ENCODE results near the gene C17orf50.
"Not testable (repeated sequence)": the region's sequence is repeated elsewhere in the genome, so short reads cannot be mapped to it uniquely, and the experiment has no call there.

Gene C17orf50

DNA sequence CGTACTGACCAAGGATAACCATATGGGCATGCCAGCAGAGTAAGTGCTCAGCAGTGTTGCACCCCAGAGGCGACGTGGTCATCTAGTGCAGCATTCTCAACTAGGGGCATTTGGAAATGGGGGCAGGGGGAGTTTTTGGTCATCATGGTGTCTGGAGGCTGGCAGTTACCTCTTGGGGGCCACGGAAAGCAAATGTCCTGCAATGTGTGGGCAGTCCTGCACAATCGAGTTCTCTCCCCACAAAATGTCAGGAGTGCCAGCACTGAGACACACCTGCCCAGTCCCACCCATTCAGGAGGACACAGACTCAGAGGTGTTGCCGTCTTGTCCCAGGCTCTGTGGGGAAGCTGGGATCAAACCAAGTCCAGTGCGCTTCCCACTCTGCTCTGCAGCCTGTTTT is 26.3 kb upstream of the C17orf50 start:
- DNase-seq (ENCODE audit: low read depth in 2 of 2), result no peak

DNA sequence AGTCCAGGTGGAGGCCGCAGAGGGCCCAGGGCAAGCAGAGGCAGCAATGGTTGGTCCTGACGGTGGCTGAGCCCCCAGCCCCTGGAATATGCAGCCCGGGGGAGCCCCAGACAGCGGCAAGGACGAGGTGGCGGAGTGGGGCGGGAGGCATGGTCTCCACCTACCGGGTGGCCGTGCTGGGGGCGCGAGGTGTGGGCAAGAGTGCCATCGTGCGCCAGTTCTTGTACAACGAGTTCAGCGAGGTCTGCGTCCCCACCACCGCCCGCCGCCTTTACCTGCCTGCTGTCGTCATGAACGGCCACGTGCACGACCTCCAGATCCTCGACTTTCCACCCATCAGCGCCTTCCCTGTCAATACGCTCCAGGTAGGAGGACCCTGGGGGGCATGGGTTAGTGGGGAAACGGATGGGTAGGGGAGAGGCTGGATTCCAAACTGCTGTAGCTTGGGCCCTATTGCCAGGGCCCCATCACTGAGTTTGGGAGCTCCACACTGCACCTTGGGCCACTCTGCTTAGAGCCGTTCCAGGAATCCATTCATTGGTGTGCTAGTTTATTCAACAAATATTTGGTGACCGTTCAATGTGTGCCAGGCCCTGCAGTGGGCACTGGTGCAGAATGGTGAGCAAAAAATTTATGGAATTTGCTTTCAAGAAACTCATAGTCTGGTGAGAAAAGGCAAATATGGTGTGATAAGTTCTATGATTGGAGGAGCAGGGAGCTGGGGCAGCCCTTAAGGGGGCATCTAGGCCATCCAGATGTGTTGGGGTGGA is 25.5 kb upstream of the C17orf50 start:
- no peak for DNase-seq (ENCODE audit: low read depth in 2 of 2)

DNA sequence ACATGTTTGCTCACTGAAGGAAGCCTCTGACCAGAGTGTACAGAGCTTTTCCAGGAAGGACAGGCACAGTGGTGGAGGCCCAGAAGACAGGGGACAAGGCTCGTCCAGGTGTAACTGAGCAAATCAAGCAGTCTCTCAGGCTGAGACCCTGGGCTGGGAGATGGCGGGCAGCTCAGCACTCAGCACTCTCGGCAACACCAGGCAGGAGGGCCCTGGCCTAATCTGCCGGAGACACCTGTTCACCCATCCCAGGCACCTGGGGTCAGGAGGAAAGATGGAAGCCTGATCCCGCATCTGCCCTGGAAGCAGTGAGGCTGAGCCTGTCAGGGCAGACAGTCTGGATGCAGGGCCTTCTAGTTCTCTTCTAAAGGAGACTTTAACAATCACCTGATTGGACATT is 24.5 kb upstream of the C17orf50 start:
- no peak for DNase-seq (ENCODE audit: low read depth in 2 of 2)

DNA sequence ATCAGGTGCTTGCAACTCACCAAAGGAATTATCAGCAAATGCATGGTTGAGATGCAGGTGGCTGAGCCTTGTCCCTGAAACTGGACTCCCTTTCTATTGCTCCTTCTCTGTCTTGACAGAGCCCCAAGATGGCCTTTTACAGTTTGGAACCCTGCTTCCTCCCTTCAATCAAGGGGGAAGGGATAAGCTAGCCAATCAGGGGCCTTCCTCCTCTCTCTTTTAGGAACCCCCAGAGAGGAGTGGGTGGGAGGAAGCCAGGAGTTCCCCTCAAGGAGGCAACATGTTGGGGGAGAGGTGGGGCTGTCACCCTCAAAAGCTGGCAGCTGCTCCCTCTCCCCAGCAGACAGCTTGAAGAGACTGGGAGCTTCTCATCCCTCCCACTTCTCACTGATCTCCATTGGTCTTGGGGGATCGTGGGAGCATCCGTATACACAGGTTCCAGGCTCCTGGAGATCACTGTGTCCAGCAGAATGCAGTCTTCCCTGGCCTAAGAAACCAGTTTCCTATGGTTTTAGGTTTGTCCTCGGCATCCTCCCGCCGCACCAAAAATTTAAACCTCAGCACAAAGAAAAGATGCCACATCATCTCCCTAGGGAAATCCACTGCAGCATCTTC is 22.1 kb upstream of the C17orf50 start:
- DNase-seq (ENCODE audit: low read depth in 2 of 2), result no peak

DNA sequence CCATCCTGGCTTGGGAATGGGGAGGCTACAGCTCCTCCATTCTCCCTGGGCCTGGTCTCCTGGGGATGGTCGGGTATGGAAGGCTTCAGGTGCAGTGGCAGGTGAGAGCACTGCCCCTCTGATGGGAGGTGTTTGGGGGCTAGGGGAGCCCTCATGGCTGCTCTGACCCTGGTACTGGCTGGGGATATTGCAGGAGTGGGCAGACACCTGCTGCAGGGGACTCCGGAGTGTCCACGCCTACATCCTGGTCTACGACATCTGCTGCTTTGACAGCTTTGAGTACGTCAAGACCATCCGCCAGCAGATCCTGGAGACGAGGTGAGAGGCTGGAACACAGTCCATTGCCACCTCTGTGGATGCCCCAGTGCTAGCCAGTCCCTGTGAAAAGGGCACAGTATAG is 20.5 kb upstream of the C17orf50 start:
- DNase-seq (ENCODE audit: low read depth in 2 of 2), result no peak

DNA sequence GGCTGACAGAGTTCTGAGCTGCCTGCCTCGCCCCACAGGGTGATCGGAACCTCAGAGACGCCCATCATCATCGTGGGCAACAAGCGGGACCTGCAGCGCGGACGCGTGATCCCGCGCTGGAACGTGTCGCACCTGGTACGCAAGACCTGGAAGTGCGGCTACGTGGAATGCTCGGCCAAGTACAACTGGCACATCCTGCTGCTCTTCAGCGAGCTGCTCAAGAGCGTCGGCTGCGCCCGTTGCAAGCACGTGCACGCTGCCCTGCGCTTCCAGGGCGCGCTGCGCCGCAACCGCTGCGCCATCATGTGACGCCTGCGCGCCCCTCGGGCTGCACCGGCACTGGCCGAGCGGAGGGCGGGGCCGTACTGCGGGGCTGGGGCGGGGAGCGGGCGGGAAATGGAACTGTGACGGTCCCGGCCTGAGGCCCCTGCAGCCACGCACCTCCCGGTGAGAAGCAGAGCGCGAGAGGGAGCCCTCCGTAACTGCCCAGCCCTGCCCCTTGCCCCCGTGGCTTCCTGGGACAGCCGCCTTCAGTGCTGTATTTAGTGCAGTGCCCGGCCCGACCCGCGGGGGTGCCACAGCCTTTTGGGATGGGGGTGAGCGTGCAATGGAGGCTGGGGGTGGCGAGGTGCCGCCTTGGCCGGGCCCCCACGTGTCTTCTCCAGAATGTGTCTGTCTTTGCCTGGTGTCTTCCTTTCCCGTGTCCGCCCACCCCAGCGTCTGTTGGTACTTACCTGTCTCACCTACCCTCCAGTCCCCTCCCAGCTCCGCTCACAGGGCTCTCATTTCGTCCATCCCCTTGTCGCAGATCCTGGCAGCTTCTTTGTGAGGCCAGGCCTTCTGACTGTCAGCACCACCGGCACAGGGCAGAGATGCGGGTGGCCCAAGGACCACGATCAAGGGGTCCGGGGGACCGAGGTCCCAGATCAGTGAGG is 19.4 kb upstream of the C17orf50 start:
- DNase-seq (ENCODE audit: low read depth in 2 of 2), result peak; percentile 11 to 16

DNA sequence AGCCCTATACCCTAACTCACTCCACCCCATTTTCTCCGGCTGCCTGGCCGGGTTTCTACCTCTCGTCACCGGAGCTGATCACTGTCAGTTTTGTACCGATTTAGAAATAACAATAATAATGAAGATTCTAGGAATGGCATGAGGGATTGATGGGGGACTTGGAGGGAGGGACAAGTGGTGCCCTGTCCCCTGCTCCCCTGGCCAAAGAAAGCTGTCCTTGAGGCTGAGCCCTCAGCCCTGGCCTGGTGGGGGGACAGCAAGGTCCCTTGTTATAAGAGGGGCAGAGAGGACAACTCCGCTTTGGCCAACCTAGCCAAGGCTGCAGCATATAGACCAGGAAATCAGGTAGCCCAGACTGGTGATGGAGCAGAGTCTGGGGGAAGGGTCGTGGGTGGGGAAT is 18.2 kb upstream of the C17orf50 start:
- DNase-seq (ENCODE audit: low read depth in 2 of 2), result no peak

DNA sequence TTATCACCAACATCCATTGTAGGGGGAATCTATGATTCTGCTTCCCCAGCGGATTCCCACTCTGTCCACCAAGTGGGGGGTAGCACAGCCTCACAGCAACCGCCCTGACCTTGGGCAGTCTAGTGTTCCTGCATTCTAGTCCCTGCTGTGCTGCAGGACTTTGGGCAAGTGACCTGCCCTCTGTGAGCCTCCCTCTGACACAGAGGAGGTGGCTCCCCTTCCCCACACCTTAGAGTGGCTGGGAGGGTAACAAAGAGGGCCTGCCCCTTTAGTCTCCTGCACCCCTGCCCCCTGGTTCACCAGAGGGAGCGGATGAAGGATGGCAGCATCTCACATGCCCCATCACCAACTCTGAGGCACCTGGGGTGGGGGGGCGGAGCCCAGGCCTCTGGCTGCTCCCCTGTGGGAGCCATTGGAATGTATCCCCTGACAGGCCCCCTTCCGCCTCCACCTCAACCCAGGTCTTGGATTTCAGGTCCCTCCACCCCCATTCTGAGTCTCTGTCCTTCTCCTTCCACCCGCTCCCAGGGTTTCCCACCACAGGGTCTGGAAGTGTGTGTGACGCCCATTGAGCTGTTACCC is 17.7 kb upstream of the C17orf50 start:
- no peak for DNase-seq (ENCODE audit: low read depth in 2 of 2)

DNA sequence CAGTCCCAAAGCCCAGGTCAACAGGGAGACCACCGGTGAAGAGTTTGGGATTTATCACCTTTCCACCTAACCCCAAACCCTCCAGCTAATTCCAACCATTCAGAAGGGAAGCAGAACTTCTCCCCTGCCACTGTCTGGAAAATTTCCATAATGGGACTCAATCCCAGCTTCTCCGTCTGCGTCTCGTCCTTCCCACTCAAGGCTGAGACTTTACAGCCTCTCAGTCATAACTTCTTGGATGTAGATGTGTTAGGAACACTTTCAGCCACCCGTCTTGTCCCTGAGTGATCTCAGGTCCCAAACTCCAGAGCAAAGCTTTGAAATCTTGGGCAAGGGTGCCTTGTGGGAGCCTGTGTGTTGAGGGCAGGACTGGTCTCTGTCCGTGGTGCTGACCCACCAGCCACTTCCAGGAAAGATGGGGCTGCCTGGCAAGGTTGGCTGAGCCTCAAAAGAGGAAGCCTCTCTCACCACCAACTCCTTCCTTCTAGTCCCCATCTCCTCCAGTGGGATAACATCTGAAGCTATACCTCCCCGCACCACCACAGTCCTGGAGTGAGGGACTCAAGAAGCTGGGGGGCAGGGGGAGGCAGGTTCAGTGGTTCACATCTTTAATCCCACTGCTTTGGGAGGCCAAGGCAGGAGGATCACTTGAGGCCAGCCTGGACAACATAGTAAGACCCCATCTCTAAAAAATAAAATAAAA is 16.9 kb upstream of the C17orf50 start:
- no peak for DNase-seq (ENCODE audit: low read depth in 2 of 2)

DNA sequence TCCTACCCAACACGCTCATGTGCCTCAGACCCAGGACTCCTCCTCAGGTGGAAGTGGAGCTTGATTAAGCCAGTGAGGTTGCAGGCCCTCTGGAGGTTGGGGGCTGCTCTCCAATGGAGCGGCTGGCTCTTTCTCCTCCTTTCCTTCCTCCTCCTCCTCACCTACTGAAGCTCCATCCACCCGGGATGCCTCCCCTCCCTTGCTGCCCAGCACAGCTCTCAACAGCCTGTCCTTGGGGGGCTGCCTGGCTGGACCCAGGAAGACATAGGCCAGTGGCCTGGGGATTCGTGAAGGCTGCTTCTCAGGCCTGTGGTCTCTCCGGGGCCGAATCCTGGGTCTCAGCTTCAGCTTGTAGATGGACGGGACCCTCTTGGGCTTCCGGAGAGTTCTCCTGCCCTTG is 15.9 kb upstream of the C17orf50 start:
- no peak for DNase-seq (ENCODE audit: low read depth in 2 of 2)

DNA sequence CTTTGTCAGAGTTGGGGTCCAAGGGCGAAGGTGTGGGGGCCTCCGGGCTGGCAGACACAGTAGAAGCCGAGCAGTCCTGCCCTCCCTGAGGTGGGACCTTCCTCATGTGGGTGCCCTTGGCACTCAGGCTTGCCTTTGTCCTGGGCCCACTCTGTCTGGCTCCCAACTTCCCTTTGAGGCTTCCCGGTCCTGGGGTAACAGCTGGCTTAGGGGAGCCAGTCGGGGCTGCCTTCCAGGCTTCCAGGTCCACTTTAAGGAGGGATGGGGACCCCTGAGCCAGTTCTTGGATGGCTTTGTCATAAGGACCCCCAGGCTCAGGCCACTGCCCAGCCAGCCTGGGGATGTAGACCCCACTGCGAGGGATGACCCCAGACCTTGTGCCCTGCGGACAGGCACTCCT is 15.4 kb upstream of the C17orf50 start:
- DNase-seq (ENCODE audit: low read depth in 2 of 2), result no peak

DNA sequence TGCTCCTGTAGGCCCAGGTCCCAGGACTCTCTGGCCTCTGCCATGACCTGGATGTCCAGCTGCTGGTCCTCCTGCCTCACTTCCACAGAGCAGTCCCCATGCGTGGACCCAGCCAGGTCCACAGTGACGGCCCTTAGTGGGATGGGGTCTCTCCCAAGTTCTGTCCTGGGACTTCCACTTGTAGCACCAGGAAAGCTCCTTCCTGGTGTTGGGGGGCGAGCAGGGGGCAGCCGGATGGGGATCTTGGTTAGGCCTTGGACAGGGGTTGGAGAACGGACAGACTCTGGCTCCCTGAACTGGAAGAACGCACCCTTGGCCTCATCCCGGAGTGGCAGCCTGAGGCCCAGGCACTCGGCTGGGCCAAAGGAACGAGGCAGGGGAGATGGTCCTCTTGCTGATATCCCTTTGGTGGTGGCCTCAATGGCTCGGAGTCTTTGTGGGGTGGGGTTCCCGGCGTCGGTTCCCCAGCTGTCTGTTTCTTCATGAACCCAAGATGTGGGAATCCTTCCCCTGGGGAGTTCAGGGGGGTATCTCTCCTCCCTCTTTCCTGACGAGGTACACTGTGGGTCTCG is 14.9 kb upstream of the C17orf50 start:
- no peak for DNase-seq (ENCODE audit: low read depth in 2 of 2)

DNA sequence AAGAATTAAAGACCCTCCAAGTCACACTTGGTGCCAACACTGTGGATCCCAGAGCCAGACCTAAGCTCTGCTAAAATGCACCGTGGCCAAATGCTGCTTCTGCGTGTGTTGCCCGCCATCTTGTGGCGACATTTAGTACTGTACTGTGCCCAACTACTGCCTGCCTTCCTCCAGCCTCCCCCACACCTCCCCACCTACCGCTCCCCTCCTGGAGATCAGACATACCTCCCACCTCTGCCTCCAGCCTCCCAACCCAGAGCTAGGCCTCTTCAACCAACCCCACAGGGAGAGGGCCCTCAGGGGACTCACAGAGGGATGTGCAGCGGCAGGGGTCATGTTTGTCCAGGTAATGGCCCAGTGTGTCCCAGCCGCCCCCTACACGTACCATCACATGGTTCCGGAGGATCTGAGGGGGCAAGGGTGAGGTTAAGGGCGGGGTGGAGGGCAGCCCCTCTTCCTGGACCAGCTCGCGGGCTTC is 13.1 kb upstream of the C17orf50 start:
- DNase-seq (ENCODE audit: low read depth in 2 of 2), result peak; percentile 52 to 53

DNA sequence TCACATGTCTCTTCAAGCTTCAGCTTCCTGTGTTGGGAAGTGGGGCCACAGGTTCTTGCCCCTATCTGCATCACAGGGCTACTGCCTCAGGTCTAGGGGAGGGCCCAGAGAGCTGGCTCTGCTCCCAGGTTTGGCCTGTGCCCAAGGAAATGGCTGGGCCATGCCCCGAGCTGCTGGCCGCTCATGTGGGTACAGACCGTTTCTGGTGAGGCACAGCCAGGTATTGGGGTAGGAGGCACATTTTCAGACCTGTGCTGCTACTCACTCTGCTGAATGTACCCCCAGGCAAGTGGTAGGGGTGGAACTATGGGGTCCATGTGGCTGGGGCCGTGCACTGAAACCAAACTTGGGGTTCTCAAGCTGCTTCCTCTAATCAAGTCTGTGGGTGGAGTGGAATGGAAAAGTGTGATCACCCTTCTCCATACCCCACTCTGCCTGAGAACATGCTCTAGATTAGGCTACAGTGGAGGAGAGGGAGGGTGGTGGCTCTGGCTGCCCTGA is 12.3 kb upstream of the C17orf50 start:
- DNase-seq (ENCODE audit: low read depth in 2 of 2), result no peak

DNA sequence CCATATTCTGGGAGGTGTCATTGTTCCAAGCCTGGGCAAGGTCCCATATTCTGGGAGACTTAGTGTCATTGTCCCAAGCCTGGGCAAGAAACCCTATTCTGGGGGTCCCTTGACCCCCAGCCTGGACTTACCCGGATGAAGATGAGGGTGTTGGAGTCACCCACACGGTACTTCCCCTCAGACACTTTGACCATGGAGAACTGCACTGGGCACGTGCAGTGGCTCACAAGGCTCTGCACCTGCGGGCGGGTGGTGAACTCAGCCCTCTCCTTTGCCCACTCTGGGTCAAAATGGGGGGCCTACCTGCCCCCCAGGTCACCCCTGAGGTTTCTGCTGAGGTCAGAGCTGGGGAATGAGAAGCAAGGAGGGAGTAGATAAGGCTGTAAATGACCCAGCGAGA is 11.7 kb upstream of the C17orf50 start:
- DNase-seq (ENCODE audit: low read depth in 2 of 2), result no peak

DNA sequence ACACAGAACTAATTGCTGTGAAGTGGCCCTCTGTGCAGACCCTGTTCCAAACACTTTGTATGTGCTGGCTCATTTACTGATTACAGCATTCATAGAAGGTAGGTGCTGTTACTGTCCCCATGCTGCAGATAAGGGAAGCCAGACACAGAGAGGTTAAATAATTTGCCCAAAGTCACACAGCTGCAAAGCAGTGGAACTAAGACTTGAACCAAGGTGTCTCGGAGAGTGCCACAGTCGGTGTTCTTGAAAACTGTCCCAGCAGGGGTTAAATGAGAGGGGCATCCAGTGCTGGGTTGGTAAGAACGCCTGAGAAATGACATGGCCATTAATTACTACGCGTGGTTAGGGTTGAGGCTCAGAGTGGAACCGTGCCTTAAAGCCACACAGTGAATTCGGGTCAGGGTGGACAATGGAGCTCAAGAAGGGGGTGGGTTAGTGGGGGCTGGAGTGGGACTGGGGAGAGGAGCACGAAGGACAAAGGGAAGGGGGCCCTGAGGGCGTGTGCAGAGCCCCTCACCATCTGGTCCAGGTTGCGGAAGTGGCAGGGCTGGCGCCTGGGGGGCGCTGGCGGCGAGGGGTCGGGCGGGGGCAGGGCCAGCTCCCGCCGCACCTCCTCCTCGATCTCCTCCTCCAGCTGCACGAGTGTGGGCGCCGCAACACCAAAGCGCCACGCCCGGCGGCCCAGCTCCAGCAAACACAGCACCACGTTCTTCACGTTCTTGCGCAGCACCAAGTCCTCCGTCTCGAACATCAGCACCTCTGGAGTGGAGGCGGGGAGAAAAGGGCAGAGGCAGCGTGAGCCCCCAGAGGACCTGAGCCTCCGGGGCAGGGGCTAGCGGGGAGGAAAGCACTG is 10.9 kb upstream of the C17orf50 start:
- DNase-seq (ENCODE audit: low read depth in 2 of 2), result no peak

DNA sequence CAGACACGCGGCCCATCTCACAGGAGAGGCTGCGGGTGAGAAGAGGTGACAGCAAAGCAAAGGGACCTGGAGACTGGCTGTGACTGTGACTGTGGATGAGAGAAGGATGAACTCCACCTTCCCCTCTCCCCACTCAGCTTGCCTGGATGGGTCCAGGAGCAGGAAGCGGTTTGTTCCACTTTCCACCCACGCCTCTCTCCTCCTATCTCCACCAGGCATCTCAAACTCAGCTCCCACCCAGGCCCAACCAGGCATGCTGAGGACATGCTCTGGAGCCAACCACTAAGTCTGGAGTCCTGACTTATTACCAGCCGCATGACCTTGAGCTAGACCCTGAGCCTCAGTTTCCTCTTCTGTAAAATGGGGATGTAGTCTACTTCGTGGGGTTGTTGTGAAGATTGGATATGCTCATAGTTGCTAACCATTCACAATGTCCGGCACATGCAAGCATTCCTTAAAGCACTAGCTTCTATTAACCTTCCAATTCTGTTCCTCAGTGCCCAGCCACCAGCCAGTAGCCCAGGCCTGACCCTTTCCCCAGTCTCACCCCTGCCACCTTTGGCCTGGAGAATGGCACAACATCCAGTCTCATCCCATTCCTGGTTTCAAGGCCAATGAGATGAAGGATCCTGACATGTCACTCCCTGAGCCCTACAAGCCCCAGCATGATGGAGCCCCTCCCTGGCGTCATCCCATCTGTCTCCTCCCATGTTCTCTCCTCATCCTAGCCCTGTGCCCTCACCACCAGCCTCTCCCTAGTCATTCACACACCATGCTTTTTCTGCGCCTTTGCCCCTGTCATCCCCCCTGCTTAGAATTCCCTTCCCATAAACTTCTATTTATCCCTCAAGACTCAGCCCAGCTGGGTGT is 9.9 kb upstream of the C17orf50 start:
- DNase-seq (ENCODE audit: low read depth in 2 of 2), result no peak

DNA sequence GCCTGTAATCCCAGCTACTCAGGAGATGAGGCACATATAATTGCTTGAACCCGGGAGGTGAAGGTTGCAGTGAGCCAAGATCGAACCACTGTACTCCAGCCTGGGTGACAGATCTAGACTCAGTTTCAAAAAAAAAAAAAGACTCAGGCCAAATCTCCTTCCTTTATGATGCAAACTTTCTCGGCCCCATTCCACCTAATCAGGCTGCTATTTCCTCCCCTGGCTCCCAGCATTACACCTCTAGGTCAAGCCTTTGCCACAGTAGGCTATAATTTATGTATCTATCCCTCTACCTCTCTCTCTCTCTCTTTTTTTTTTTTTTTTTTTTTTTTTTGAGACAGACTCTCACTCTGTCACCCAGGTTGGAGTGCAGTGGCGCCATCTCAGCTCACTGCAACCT is 9.1 kb upstream of the C17orf50 start:
- not testable (repeated sequence) for DNase-seq (ENCODE audit: low read depth in 2 of 2)

DNA sequence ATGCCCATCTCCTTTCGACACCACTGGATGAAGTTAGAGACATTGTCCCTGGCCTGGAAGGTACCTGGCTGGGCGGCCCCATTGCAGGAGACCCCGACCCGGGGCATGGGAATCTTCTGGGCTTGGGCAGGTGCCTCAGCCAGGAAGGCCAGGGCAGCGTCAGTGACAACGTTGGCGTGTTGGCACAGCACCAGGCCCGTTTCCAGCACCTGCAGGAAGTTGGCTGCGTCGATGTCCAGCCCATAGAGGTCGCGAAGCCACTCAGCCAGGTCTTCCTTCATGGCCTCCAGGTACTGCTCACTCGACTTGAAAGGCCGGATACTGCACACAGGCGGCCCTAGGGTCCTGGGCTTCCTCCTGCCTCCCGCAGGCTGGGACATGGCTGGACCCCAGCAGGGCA is 8.2 kb upstream of the C17orf50 start:
- no peak for DNase-seq (ENCODE audit: low read depth in 2 of 2)

All from stimulated activated CD8-positive, alpha-beta memory T cell treated with anti-CD3 and anti-CD28 coated beads, Interleukin-15, amount 100 ng/mL, for 48 hours (primary cell).